HG02763 (cell line): Measurements from ENCODE around the gene AHCYL1.
"Not testable (repeated sequence)": the region's sequence is repeated elsewhere in the genome, so short reads cannot be mapped to it uniquely, and the experiment has no call there.

ENCODE experiments used
- ATAC-seq: cut with Tn5 transposase; IDR thresholded peaks from one replicate; pipeline ENCODE4 v1.9.1; 2021; ENCODE audit warnings: mild to moderate bottlenecking, moderate library complexity; ENCODE audit not compliant: unreplicated experiment

The AHCYL1 gene

GRCh38 chr1:109984456-109985246 is at the start of gene AHCYL1:
TSS of gene AHCYL1 (plus strand) at chr1:109984765. CDS start at chr1:109985053, 288 bp downstream.
- peak; percentile 97 for ATAC-seq

- ATAC-seq = no peak
These were observed 49.1 kb upstream of the AHCYL1 start for GRCh38 chr1:109935451-109935900.

- no peak for ATAC-seq
These were observed 46.8 kb upstream of the AHCYL1 start for GRCh38 chr1:109937738-109938137.

- no peak for ATAC-seq
These were observed 46.0 kb upstream of the AHCYL1 start for GRCh38 chr1:109938556-109938955.

- ATAC-seq = no peak
These were observed 42.1 kb upstream of the AHCYL1 start for GRCh38 chr1:109942434-109942833.

GRCh38 chr1:109944541-109944940 is 40.0 kb upstream of the AHCYL1 start:
- no peak for ATAC-seq

- ATAC-seq = no peak
These were observed 38.1 kb upstream of the AHCYL1 start for GRCh38 chr1:109946511-109946910.

GRCh38 chr1:109947582-109948284 is 36.8 kb upstream of the AHCYL1 start:
- no peak for ATAC-seq

- ATAC-seq = no peak
These were observed 36.3 kb upstream of the AHCYL1 start for GRCh38 chr1:109948285-109948630.

GRCh38 chr1:109950038-109950437 is 34.5 kb upstream of the AHCYL1 start:
- ATAC-seq = no peak

GRCh38 chr1:109950509-109950908 is 34.1 kb upstream of the AHCYL1 start:
- ATAC-seq = no peak

- not testable (repeated sequence) for ATAC-seq
These were observed 33.1 kb upstream of the AHCYL1 start for GRCh38 chr1:109951501-109951900.

GRCh38 chr1:109954041-109954512 is 30.5 kb upstream of the AHCYL1 start:
- no peak for ATAC-seq

GRCh38 chr1:109959632-109959973 is 25.0 kb upstream of the AHCYL1 start:
- no peak for ATAC-seq

GRCh38 chr1:109959974-109960744 is 24.4 kb upstream of the AHCYL1 start:
- no peak for ATAC-seq

GRCh38 chr1:109960745-109961094 is 23.8 kb upstream of the AHCYL1 start:
- ATAC-seq = no peak

- ATAC-seq = no peak
These were observed 20.7 kb upstream of the AHCYL1 start for GRCh38 chr1:109963864-109964263.

GRCh38 chr1:109969146-109969829 is 15.3 kb upstream of the AHCYL1 start:
- ATAC-seq = no peak

- no peak for ATAC-seq
These were observed 14.7 kb upstream of the AHCYL1 start for GRCh38 chr1:109969907-109970306.

GRCh38 chr1:109971559-109971958 is 13.0 kb upstream of the AHCYL1 start:
- ATAC-seq = no peak

- no peak for ATAC-seq
These were observed 10.4 kb upstream of the AHCYL1 start for GRCh38 chr1:109974191-109974590.
